ENCODE data around the gene PAPPA2. TPM values are rescaled to one million over a fixed set of nuclear protein-coding genes. Genes with fewer than 3 reads are reported as not detected.

The PAPPA2 gene
- total RNA-seq, 2 donors from 2014 or later = 0.19 to 1.2 TPM

- TF ChIP-seq, protein P1, sequence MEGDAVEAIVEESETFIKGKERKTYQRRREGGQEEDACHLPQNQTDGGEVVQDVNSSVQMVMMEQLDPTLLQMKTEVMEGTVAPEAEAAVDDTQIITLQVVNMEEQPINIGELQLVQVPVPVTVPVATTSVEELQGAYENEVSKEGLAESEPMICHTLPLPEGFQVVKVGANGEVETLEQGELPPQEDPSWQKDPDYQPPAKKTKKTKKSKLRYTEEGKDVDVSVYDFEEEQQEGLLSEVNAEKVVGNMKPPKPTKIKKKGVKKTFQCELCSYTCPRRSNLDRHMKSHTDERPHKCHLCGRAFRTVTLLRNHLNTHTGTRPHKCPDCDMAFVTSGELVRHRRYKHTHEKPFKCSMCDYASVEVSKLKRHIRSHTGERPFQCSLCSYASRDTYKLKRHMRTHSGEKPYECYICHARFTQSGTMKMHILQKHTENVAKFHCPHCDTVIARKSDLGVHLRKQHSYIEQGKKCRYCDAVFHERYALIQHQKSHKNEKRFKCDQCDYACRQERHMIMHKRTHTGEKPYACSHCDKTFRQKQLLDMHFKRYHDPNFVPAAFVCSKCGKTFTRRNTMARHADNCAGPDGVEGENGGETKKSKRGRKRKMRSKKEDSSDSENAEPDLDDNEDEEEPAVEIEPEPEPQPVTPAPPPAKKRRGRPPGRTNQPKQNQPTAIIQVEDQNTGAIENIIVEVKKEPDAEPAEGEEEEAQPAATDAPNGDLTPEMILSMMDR (IDR thresholded peaks at IDR 0.05) = no peak
- Histone ChIP-seq H3K4me3 (no peak overlapping the region), H3K27me3 (no peaks in the 10 kb centered on the region), H3K4me1 (no peaks in the 10 kb centered on the region), H3K36me3 (no peaks in the 10 kb centered on the region), H3K27ac (no peak overlapping the region), H3K9me3 (no peaks in the 10 kb centered on the region)
- no peak for DNase-seq (ENCODE audit: low spot score)
Measured at GRCh38 chr1:176522310-176522845, 59.4 kb downstream of the PAPPA2 start.

DNA sequence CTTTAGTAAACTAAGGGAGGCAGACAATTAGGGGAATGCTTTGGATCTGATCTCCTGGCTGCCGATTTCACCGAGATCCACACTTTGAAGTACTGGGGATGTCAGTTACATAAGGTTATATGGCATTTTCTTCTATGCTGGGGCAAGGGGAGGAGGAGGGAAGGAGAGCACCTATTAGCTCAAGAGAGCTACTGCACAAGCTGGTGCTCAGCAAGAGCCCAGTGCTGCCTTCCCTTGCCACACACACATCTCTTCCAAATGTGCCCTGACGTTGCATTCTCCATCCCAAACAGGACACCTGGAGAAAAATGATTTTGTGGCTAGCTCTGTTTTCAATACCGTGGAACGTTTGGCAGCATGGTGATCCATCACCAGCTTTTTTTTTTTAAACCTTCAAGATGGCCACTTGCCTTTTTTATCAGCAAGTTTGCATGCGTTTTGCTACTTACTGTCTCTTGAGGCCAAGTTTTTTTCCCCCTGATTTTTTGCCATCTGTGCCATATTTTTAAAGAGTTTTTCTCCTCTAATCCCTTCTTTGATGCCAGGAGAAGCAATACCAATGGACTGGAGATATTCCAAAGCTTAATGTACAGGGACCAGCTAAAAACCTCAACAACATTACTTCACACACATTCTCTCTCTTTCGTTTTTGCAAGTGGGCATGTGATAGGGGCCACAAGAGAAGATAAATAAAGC is 66.6 kb downstream of the PAPPA2 start:
- no peaks in the 10 kb centered on the region for H3K27me3 ChIP-seq
- TF ChIP-seq, protein P1 (IDR thresholded peaks at IDR 0.05) = no peak
- H3K27ac ChIP-seq = no peak overlapping the region
- no peak for DNase-seq (ENCODE audit: low spot score)
- no peaks in the 10 kb centered on the region for H3K36me3 ChIP-seq
- no peaks in the 10 kb centered on the region for H3K9me3 ChIP-seq
- no peak overlapping the region for H3K4me3 ChIP-seq
- no peaks in the 10 kb centered on the region for H3K4me1 ChIP-seq

GRCh38 chr1:176531036-176531435 is 68.1 kb downstream of the PAPPA2 start:
- Histone ChIP-seq H3K27ac (no peak overlapping the region), H3K27me3 (no peaks in the 10 kb centered on the region), H3K4me1 (no peaks in the 10 kb centered on the region), H3K9me3 (no peaks in the 10 kb centered on the region), H3K4me3 (no peak overlapping the region), H3K36me3 (no peaks in the 10 kb centered on the region)
- no peak for DNase-seq (ENCODE audit: low spot score)
- TF ChIP-seq, protein P1 (IDR thresholded peaks at IDR 0.05) = no peak

DNA sequence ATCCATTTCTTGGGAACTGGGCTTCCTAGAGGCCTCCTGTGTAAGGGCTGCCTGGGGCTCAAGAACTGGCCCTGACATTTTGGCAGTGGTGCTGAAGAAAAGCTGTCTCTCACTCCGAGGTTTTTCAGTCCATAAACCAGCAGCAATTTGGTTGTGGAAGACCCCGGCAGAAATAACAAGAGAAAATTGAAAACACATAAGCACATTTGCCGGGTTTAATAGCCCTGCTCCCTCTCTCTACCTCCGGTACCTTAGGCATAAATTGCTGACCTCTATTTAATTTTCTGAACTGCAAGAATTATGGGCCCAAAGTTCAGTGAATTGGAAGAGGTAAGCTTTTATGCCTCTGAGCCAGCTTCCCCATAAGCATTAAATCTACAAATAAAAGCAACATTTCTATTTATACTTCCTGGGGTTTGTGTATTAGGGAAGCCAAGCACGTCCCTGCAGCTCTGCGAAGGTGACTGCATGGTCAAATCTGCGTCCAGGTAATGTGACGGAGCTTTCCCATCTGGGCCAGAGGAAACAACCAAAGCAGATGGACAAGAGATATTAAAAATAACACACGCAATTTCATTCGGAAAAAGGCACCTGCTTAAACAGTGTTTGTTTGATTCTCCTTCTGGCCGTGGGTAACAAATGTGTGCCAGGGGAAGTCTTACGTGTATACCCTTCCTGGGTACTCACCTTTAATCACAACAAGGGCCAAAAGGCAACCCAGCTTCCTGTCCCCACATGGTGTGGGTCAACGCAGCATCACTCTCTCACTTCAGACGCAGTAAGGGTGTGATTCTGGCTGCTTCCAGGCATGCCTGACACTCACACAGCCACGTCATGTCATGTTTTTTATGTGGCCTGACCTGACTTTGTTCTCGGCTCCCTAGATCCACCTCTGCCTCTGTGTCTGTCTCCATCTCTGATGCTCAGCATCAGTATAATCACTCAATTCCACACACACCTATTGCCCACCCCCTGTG is 69.2 kb downstream of the PAPPA2 start:
- no peaks in the 10 kb centered on the region for H3K36me3 ChIP-seq
- H3K4me1 ChIP-seq = no peaks in the 10 kb centered on the region
- DNase-seq (ENCODE audit: low spot score) = no peak
- H3K4me3 ChIP-seq = no peak overlapping the region
- no peaks in the 10 kb centered on the region for H3K9me3 ChIP-seq
- no peaks in the 10 kb centered on the region for H3K27me3 ChIP-seq
- H3K27ac ChIP-seq = no peak overlapping the region
- TF ChIP-seq, protein P1 (IDR thresholded peaks at IDR 0.05) = no peak

DNA sequence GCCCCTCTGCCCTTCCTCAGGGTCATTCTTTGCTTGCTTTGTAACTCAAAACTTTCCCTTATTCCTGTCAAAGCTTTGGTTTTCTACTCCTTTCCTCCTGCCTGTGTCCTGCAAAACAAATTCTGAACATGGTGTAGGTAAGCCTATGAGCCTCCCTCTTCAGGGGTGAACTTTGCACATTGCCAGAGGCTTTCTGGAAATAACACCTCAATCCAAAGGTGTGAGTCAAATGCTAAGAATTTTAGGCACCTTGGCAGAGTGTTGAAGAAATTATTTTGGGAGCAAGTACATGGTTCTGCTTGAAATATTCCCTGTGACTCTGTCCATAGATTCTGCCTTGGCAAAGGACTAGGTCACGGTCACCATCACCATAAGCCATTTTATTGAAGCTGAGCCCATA is 70.0 kb downstream of the PAPPA2 start:
- H3K4me3 ChIP-seq = no peak overlapping the region
- no peaks in the 10 kb centered on the region for H3K36me3 ChIP-seq
- no peak overlapping the region for H3K27ac ChIP-seq
- TF ChIP-seq, protein P1 (IDR thresholded peaks at IDR 0.05) = no peak
- no peak for DNase-seq (ENCODE audit: low spot score)
- H3K27me3 ChIP-seq = no peaks in the 10 kb centered on the region
- no peaks in the 10 kb centered on the region for H3K4me1 ChIP-seq
- no peaks in the 10 kb centered on the region for H3K9me3 ChIP-seq
